Mucosa of stomach (tissue), 1 donor: ENCODE data around the gene PARVG.

Experiments
- H3K27me3 ChIP-seq: one replicate; pipeline ENCODE4 v1.7.0; 2013; ENCODE audit warnings: mild to moderate bottlenecking, low read length; ENCODE audit not compliant: control insufficient read depth, insufficient read depth
- H3K36me3 ChIP-seq: one replicate; pipeline ENCODE4 v1.7.0; 2013; ENCODE audit warnings: low read length; ENCODE audit not compliant: control insufficient read depth, insufficient read depth
- H3K4me1 ChIP-seq: one replicate; pipeline ENCODE4 v1.7.0; 2013; ENCODE audit warnings: mild to moderate bottlenecking, low read length; ENCODE audit not compliant: control insufficient read depth, insufficient read depth
- H3K4me3 ChIP-seq: one replicate; pipeline ENCODE4 v1.7.0; 2013; ENCODE audit warnings: low read length
- H3K9ac ChIP-seq: one replicate; pipeline ENCODE4 v1.7.0; 2013; ENCODE audit warnings: mild to moderate bottlenecking, low read length, moderate library complexity
- H3K9me3 ChIP-seq: one replicate; pipeline ENCODE4 v1.7.0; 2013; ENCODE audit warnings: mild to moderate bottlenecking, low read length, moderate library complexity; ENCODE audit not compliant: control insufficient read depth
- donor health status: Pancreatic carcinoma.

Gene PARVG

GRCh38 chr22:44245867-44246266 lies 65.1 kb downstream of the PARVG start:
- Histone ChIP-seq H3K4me1 (no peaks in the 10 kb centered on the region), H3K4me3 (no peak overlapping the region), H3K27me3 (no peaks in the 10 kb centered on the region), H3K9me3 (no peaks in the 10 kb centered on the region), H3K36me3 (no peaks in the 10 kb centered on the region), H3K9ac (no peak overlapping the region)

DNA sequence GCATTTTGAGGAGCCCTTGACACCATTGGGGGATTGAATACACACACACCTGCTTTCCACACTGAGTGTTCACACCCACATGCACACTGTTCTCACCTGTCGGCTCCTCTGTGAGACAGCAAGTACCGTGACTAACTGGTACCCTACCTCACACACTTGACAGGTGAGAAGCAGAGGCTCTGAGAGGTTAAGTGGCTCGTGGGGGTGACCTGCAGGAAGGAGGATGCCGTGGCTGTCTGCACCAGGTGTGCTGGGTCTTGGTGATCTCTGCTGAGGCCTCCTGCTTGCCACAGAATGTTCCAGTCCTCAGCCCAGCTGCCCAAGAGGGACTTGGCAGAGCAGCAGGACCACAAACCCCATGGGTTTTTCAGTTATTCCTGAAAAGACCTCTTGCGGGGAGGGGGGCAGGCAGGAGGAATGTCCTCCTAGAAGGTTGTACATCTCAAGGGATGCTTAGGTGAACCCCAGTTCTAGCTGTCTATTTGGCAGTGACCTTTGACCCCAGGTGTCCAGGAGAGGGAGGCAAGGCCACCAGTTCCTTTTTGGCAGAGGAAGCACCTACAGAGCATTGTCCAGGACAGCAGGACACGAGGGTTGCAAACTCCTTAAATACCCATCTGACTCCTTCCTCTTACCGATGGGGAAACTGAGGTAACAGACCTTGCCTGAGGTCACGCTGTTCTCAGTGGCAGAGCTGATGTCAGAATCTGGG lies 66.0 kb downstream of the PARVG start:
- no peaks in the 10 kb centered on the region for H3K27me3 ChIP-seq
- H3K4me1 ChIP-seq: no peaks in the 10 kb centered on the region
- H3K9me3 ChIP-seq: no peaks in the 10 kb centered on the region
- H3K4me3 ChIP-seq: no peak overlapping the region
- H3K9ac ChIP-seq: no peak overlapping the region
- no peaks in the 10 kb centered on the region for H3K36me3 ChIP-seq

DNA sequence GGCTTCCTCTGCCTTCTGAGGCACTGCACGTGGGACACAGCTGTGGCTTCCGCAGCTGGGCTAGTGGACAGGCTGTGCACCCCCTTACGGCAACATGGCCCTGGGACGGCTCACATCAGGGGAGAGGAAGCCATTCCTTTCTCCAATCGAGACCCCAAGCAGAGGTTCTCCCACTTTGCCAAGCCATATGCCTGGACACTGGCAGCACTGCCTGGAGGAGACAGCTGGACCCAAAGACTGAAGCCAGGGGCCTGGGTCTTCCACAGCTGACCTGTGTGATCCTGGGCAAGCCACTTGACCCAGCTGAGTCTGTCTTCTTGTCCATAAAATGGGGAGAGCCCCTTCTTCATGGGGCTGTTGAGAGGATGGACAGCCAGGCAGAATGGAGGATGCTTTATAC lies 66.6 kb downstream of the PARVG start:
- Histone ChIP-seq H3K27me3 (no peaks in the 10 kb centered on the region), H3K36me3 (no peaks in the 10 kb centered on the region), H3K9ac (no peak overlapping the region), H3K4me3 (no peak overlapping the region), H3K9me3 (no peaks in the 10 kb centered on the region), H3K4me1 (no peaks in the 10 kb centered on the region)

- Histone ChIP-seq H3K4me1 (no peaks in the 10 kb centered on the region), H3K9ac (no peak overlapping the region), H3K9me3 (no peaks in the 10 kb centered on the region), H3K36me3 (no peaks in the 10 kb centered on the region), H3K27me3 (no peaks in the 10 kb centered on the region), H3K4me3 (no peak overlapping the region)
Observed at GRCh38 chr22:44247923-44248892, 67.5 kb downstream of the PARVG start.

- Histone ChIP-seq H3K4me3 (no peak overlapping the region), H3K9ac (no peak overlapping the region), H3K9me3 (no peaks in the 10 kb centered on the region), H3K27me3 (no peaks in the 10 kb centered on the region), H3K4me1 (no peaks in the 10 kb centered on the region), H3K36me3 (no peaks in the 10 kb centered on the region)
Observed at GRCh38 chr22:44248926-44249325, 68.2 kb downstream of the PARVG start.

GRCh38 chr22:44249376-44250147 lies 68.8 kb downstream of the PARVG start:
- no peaks in the 10 kb centered on the region for H3K9me3 ChIP-seq
- no peaks in the 10 kb centered on the region for H3K36me3 ChIP-seq
- H3K27me3 ChIP-seq: no peaks in the 10 kb centered on the region
- H3K9ac ChIP-seq: no peak overlapping the region
- no peaks in the 10 kb centered on the region for H3K4me1 ChIP-seq
- no peak overlapping the region for H3K4me3 ChIP-seq

DNA sequence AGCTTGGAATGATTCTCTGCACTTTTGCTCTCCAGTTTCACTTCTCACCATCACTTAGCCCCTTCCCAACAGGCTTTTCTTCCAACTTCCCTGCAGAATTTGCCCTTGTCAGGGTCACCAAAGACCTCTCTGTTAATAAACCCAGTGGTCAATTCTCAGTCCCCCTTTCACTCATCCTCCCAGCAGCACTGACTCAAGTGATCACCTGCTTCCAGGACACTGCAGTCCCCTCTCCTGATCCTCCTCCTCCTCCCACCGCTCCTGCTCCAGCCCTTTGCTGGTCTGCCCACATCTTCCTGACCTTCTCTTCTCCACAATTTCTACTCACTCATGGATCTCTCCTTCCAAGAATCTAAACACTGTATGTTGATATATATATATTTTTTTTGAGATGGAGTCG lies 74.1 kb downstream of the PARVG start:
- Histone ChIP-seq H3K4me1 (no peaks in the 10 kb centered on the region), H3K36me3 (no peaks in the 10 kb centered on the region), H3K9ac (no peak overlapping the region), H3K4me3 (no peak overlapping the region), H3K9me3 (no peaks in the 10 kb centered on the region), H3K27me3 (no peaks in the 10 kb centered on the region)

- H3K4me3 ChIP-seq: no peak overlapping the region
- no peaks in the 10 kb centered on the region for H3K9me3 ChIP-seq
- H3K27me3 ChIP-seq: no peaks in the 10 kb centered on the region
- H3K4me1 ChIP-seq: no peaks in the 10 kb centered on the region
- no peak overlapping the region for H3K9ac ChIP-seq
- no peaks in the 10 kb centered on the region for H3K36me3 ChIP-seq
Observed at GRCh38 chr22:44256085-44256484, 75.4 kb downstream of the PARVG start.

- Histone ChIP-seq H3K4me1 (no peaks in the 10 kb centered on the region), H3K4me3 (no peak overlapping the region), H3K27me3 (no peaks in the 10 kb centered on the region), H3K9me3 (no peaks in the 10 kb centered on the region), H3K9ac (no peak overlapping the region), H3K36me3 (no peaks in the 10 kb centered on the region)
Observed at GRCh38 chr22:44256556-44257485, 76.1 kb downstream of the PARVG start.
